K562 (cell line): ENCODE results near the gene IMMP2L. TPM values are rescaled to one million over a fixed set of nuclear protein-coding genes. Genes with fewer than 3 reads are reported as not detected.

Source experiments
- ATAC-seq: fragments of 200-7000 bp; cut with Tn5 transposase; 3 replicates; pipeline ENCODE4 v1.9.1; 2020; ENCODE audit warnings: moderate library complexity
- BruUV-seq: library from RNA; stranded (reverse); fragments of 400-500 nt; replicated peaks from 2 replicates; lab custom pipeline; 2021; lab: Mats Ljungman, UMichigan
- CTCF ChIA-PET: fragments of 300-600 bp; formaldehyde crosslinking; extraction: SDS; loops from one replicate; lab custom pipeline; 2021; ENCODE audit warnings: low intra/inter-chr PET ratio; lab: Yijun Ruan, JAX
- POLR2A ChIA-PET: fragments of 300-600, 350-650 bp; sonication (Branson Sonifier 250); formaldehyde crosslinking; extraction: SDS; loops from one replicate; lab custom pipeline; 2021; ENCODE audit warnings: antibody characterized with exemption, inconsistent platforms; lab: Yijun Ruan, JAX
- DNase-seq, 4 experiments: peaks; one replicate each; pipeline versions ENCODE4 v3.0.0 to v3.0.0-alpha.2; 2011 to 2018; ENCODE audit warnings: low spot score in 3 of 4, mixed read lengths in 3 of 4; ENCODE audit errors: extremely low read depth in 1 of 4
- FAIRE-seq: peaks from 2 replicates; lab custom pipeline; 2011; peaks lifted over from hg19 to GRCh38; lab: Jason Lieb, UNC
- H2AFZ ChIP-seq: 2 replicates; pipeline ENCODE4 v1.6.0; 2011; ENCODE audit warnings: low read depth, low read length, control low read depth, inconsistent platforms
- H3K27ac ChIP-seq: fragments of 200-600 bp; 3 replicates; pipeline ENCODE4 v1.8.0; 2011; ENCODE audit warnings: low read depth, mild to moderate bottlenecking, control low read depth, inconsistent platforms, low read length, moderate library complexity, mixed read lengths; ENCODE audit errors: extremely low read depth
- H3K27me3 ChIP-seq, 2 experiments: fragments of 300-600 bp in 1 of 2; 2 replicates in 1 of 2; 3 replicates in 1 of 2; pipeline versions ENCODE4 v1.6.0 to v1.8.0; 2011; ENCODE audit warnings: inconsistent platforms in 2 of 2, low read length in 2 of 2, mild to moderate bottlenecking in 1 of 2, mixed read lengths in 1 of 2, moderate library complexity in 1 of 2; ENCODE audit not compliant: control insufficient read depth in 2 of 2, insufficient read depth in 2 of 2
- H3K36me3 ChIP-seq: fragments of 300-600 bp; 3 replicates; pipeline ENCODE4 v1.8.0; 2011; ENCODE audit warnings: mild to moderate bottlenecking, low read length, inconsistent platforms; ENCODE audit not compliant: control insufficient read depth, insufficient read depth
- H3K4me1 ChIP-seq, 2 experiments: fragments of 200-600 bp in 1 of 2; replicated peaks in 1 of 2; 2 replicates in 1 of 2; 3 replicates in 1 of 2; pipeline versions ENCODE4 v1.5.1 to v1.8.0; 2011; ENCODE audit warnings: inconsistent platforms in 2 of 2, low read length in 2 of 2, mild to moderate bottlenecking in 1 of 2, mixed read lengths in 1 of 2, moderate library complexity in 1 of 2; ENCODE audit not compliant: control insufficient read depth in 2 of 2, insufficient read depth in 2 of 2
- H3K4me2 ChIP-seq: 2 replicates; pipeline ENCODE4 v1.6.1; 2011; ENCODE audit warnings: low read length, control low read depth, inconsistent platforms, mixed read lengths; ENCODE audit not compliant: insufficient read depth
- H3K4me3 ChIP-seq: fragments of 200-600 bp; sonication (generic), shearing (Covaris generic); 2 replicates; pipeline ENCODE4 v1.5.1; 2016; ENCODE audit warnings: control low read depth, inconsistent platforms
- H3K79me2 ChIP-seq: fragments of 200-600 bp; 3 replicates; pipeline ENCODE4 v1.8.0; 2011; ENCODE audit warnings: low read length, inconsistent platforms; ENCODE audit not compliant: control insufficient read depth, insufficient read depth
- H3K9ac ChIP-seq, 2 experiments: 2 replicates each; pipeline versions ENCODE4 v1.6.0 to v1.6.1; 2011; ENCODE audit warnings: low read depth in 2 of 2, low read length in 2 of 2, control low read depth in 1 of 2, inconsistent platforms in 1 of 2, mild to moderate bottlenecking in 1 of 2, mixed read lengths in 1 of 2; ENCODE audit not compliant: insufficient read depth in 1 of 2
- H3K9me1 ChIP-seq: one replicate; pipeline ENCODE4 v1.6.0; 2011; ENCODE audit warnings: inconsistent platforms, mild to moderate bottlenecking, low read length, moderate library complexity; ENCODE audit not compliant: control insufficient read depth, insufficient read depth
- H3K9me3 ChIP-seq: replicated peaks from 2 replicates; pipeline ENCODE4 v1.5.1; 2011; ENCODE audit warnings: low read depth, low read length, inconsistent platforms; ENCODE audit not compliant: control insufficient read depth, insufficient read depth
- H4K20me1 ChIP-seq: replicated peaks from 2 replicates; pipeline ENCODE4 v1.6.1; 2011; ENCODE audit warnings: low read length, inconsistent platforms, mixed read lengths; ENCODE audit not compliant: control insufficient read depth, insufficient read depth
- ATF3 ChIP-seq, 2 experiments: fragments of 450-650 bp in 1 of 2; sonication (generic) in 1 of 2; formaldehyde crosslinking in 1 of 2; IDR thresholded peaks in 1 of 2; conservative IDR thresholded peaks in 1 of 2; 2 replicates each; pipeline versions ENCODE4 v1.6.1 to v1.8.1; 2016 to 2023; ENCODE audit warnings: mild to moderate bottlenecking in 2 of 2, moderate library complexity in 2 of 2, inconsistent platforms in 1 of 2, missing genetic modification reagents in 1 of 2
- CBFA2T3 ChIP-seq: fragments of 450-650 bp; IDR thresholded peaks from 2 replicates; pipeline ENCODE4 v1.6.1; 2017
- EHMT2 ChIP-seq: fragments of 450-650 bp; IDR thresholded peaks from 2 replicates; pipeline ENCODE4 v1.6.1; 2018; ENCODE audit warnings: antibody characterized with exemption
- JUND ChIP-seq, 2 experiments: IDR thresholded peaks; 2 replicates in 1 of 2; 3 replicates in 1 of 2; pipeline ENCODE4 v1.6.1; 2011; ENCODE audit warnings: borderline replicate concordance in 2 of 2, low read depth in 2 of 2, low read length in 2 of 2, improper control_type of control experiment in 1 of 2, missing biosample characterization in 1 of 2, missing genetic modification characterization in 1 of 2, missing genetic modification reagents in 1 of 2
- RBM25 ChIP-seq: fragments of 200-400 bp; formaldehyde crosslinking; IDR thresholded peaks from 2 replicates; pipeline ENCODE4 v1.6.1; 2018; ENCODE audit warnings: low read length, low read depth, moderate library complexity; ENCODE audit not compliant: severe bottlenecking
- RUNX1 ChIP-seq: sonication (generic); IDR thresholded peaks from 2 replicates; pipeline ENCODE4 v1.6.1; 2016; ENCODE audit warnings: antibody characterized with exemption, low read depth
- SRSF1 ChIP-seq: fragments of 200-400 bp; formaldehyde crosslinking; IDR thresholded peaks from 2 replicates; pipeline ENCODE4 v1.6.1; 2017; ENCODE audit warnings: mild to moderate bottlenecking, low read depth, low read length, moderate library complexity
- U2AF1 ChIP-seq: fragments of 200-400 bp; formaldehyde crosslinking; optimal IDR thresholded peaks from 2 replicates; pipeline ENCODE3; 2017; ENCODE audit warnings: mild to moderate bottlenecking, low read depth, low read length, moderate library complexity
- ZNF121 ChIP-seq: sonication (generic); formaldehyde crosslinking; conservative IDR thresholded peaks from 2 replicates; pipeline ENCODE4 v1.8.0; 2022; ENCODE audit warnings: missing genetic modification reagents
- WGBS: fragments of 100-300 bp; shearing (Covaris generic); methylation state at CpG from one replicate; pipeline ENCODE4 v1.1.6; 2016; ENCODE audit warnings: low coverage, mixed read lengths; ENCODE audit not compliant: insufficient coverage; ENCODE audit errors: missing lambda C conversion rate; 5-methylcytosine and 5-hydroxymethylcytosine counted together
- in situ Hi-C: fragments of 300-500 bp; cut with MboI; formaldehyde crosslinking; loops from 4 replicates; pipeline ENCODE4 v1.15.0; 2018; ENCODE audit warnings: inconsistent platforms, mixed read lengths
- intact Hi-C: fragments of 100-400 bp; cut with micrococcal nuclease; formaldehyde crosslinking; loops from 2 replicates; pipeline ENCODE4 v1.14.2; 2022
- polyA plus RNA-seq, 8 experiments: library from polyadenylated mRNA; depleted of rRNA in 4 of 8; stranded (reverse) in 5 of 8; unstranded in 3 of 8; fragments of >200 nt; fragmentation: Nextera tagmentation in 2 of 8; fragmentation: Illumina TruSeq in 1 of 8; extraction: Ambion mirVana in 2 of 8; extraction: Trizol in 1 of 8; gene quantifications; 2 replicates each; pipeline versions ENCODE4 v1.2.1 to v1.2.3, GENCODE V29; 2011 to 2014; ENCODE audit warnings: inconsistent platforms in 1 of 8, missing spikeins in 1 of 8
- total RNA-seq, 7 experiments: library from RNA; depleted of rRNA in 6 of 7; stranded (reverse); fragments of >200 nt in 6 of 7; fragmentation: Illumina TruSeq in 2 of 7; extraction: Trizol in 2 of 7; gene quantifications; 2 replicates each; pipeline versions ENCODE4 v1.2.1 to v1.2.3, GENCODE V29; 2011 to 2021; ENCODE audit warnings: low replicate concordance in 1 of 7
- TF ChIP-seq, protein P1 (sequence below), 2 experiments: fragments of 150-350 bp in 1 of 2; IDR thresholded peaks; 2 replicates each; pipeline ENCODE4 v1.6.1; 2012 to 2016; ENCODE audit warnings: low read depth in 2 of 2, low read length in 2 of 2, mild to moderate bottlenecking in 1 of 2, moderate library complexity in 1 of 2

The IMMP2L gene
- total and polyA plus RNA-seq, 9 of the 15 experiments (the other 6 are each of a cell fraction or from before 2014, with no cell fraction given): 29.7 to 116 (median 53.0) TPM

GRCh38 chr7:110988890-110989501, 573.3 kb downstream of the IMMP2L start:
- ATAC-seq: peak; percentile 59; the same call in 2 of the 3 replicates
- no TSS peak for BruUV-seq
- WGBS: 47% methylated on average over 10 of the region's 10 CpGs
- Histone ChIP-seq H3K27me3 (no peaks in the 10 kb centered on the region), H4K20me1 (no peaks in the 10 kb centered on the region), H3K27ac (no peak overlapping the region), H3K79me2 (no peaks in the 10 kb centered on the region), H3K4me1 (no peaks in the 10 kb centered on the region; a peak in 1 of 5 replicates), H2AFZ (no peak overlapping the region), H3K4me3 (no peak overlapping the region), H3K9ac (no peak overlapping the region), H3K9me3 (no peaks in the 10 kb centered on the region), H3K9me1 (no peaks in the 10 kb centered on the region), H3K36me3 (no peaks in the 10 kb centered on the region), H3K4me2 (no peak overlapping the region)
- no peak for DNase-seq
- TF ChIP-seq SRSF1: no peak
- TF ChIP-seq, protein P1, sequence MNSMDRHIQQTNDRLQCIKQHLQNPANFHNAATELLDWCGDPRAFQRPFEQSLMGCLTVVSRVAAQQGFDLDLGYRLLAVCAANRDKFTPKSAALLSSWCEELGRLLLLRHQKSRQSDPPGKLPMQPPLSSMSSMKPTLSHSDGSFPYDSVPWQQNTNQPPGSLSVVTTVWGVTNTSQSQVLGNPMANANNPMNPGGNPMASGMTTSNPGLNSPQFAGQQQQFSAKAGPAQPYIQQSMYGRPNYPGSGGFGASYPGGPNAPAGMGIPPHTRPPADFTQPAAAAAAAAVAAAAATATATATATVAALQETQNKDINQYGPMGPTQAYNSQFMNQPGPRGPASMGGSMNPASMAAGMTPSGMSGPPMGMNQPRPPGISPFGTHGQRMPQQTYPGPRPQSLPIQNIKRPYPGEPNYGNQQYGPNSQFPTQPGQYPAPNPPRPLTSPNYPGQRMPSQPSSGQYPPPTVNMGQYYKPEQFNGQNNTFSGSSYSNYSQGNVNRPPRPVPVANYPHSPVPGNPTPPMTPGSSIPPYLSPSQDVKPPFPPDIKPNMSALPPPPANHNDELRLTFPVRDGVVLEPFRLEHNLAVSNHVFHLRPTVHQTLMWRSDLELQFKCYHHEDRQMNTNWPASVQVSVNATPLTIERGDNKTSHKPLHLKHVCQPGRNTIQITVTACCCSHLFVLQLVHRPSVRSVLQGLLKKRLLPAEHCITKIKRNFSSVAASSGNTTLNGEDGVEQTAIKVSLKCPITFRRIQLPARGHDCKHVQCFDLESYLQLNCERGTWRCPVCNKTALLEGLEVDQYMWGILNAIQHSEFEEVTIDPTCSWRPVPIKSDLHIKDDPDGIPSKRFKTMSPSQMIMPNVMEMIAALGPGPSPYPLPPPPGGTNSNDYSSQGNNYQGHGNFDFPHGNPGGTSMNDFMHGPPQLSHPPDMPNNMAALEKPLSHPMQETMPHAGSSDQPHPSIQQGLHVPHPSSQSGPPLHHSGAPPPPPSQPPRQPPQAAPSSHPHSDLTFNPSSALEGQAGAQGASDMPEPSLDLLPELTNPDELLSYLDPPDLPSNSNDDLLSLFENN (IDR thresholded peaks at IDR 0.05; ENCODE audit: low read depth in 2 of 2, low read length in 2 of 2): no peak
- TF ChIP-seq RUNX1: no peak
- TF ChIP-seq JUND (IDR thresholded peaks at IDR 0.05; ENCODE audit: borderline replicate concordance, low read depth, low read length): peak; percentile 66; the same call in 1 of the 2 replicates
- TF ChIP-seq JUND (tag; IDR thresholded peaks at IDR 0.05; ENCODE audit: borderline replicate concordance, low read depth, low read length): peak; percentile 70; the same call in 2 of the 3 replicates
- no peak for TF ChIP-seq EHMT2
- TF ChIP-seq ATF3 (IDR thresholded peaks at IDR 0.05): peak; percentile 69; the same call in 1 of the 2 replicates
- no peak for TF ChIP-seq ATF3 (CRISPR knock-in tag; conservative IDR thresholded peaks at IDR 0.05)
- TF ChIP-seq ZNF121 (CRISPR knock-in tag): peak; percentile 74
- 0 out of 2 replicates have a peak, but pooled peaks have one; percentile 3 for TF ChIP-seq CBFA2T3
- TF ChIP-seq RBM25: peak; percentile 40
- no peak for TF ChIP-seq U2AF1
- CTCF ChIA-PET: no interaction called here
- in situ Hi-C loops (no loop called here), intact Hi-C loops (no loop called here)
- FAIRE-seq: no peak
- POLR2A ChIA-PET: no interaction called here
